WTC11 (cell line): ENCODE measurements around the gene PRKAG2.

ENCODE experiments used
- AFF4 ChIP-seq: sonication (generic); formaldehyde crosslinking; IDR thresholded peaks from 2 replicates; pipeline ENCODE4 v1.8.1; 2023; ENCODE audit warnings: mild to moderate bottlenecking, missing genetic modification reagents, borderline replicate concordance
- CREB1 ChIP-seq: sonication (generic); formaldehyde crosslinking; IDR thresholded peaks from 2 replicates; pipeline ENCODE4 v1.8.0; 2023; ENCODE audit warnings: mild to moderate bottlenecking, missing genetic modification reagents
- CTCF ChIP-seq: fragments of 200-600 bp; IDR thresholded peaks from 2 replicates; pipeline ENCODE4 v1.8.0; 2022; ENCODE audit warnings: antibody characterized with exemption
- FOXK1 ChIP-seq: sonication (generic); formaldehyde crosslinking; IDR thresholded peaks from 2 replicates; pipeline ENCODE4 v1.8.0; 2022; ENCODE audit warnings: mild to moderate bottlenecking, moderate library complexity, missing genetic modification reagents
- NR1H2 ChIP-seq: sonication (generic); formaldehyde crosslinking; IDR thresholded peaks from 2 replicates; pipeline ENCODE4 v1.9.0; 2021; ENCODE audit warnings: mild to moderate bottlenecking, moderate library complexity, missing genetic modification reagents
- SMAD4 ChIP-seq: sonication (generic); formaldehyde crosslinking; IDR thresholded peaks from 2 replicates; pipeline ENCODE4 v1.8.0; 2022; ENCODE audit warnings: mild to moderate bottlenecking, missing genetic modification reagents
- SP1 ChIP-seq: sonication (generic); formaldehyde crosslinking; conservative IDR thresholded peaks from 2 replicates; pipeline ENCODE4 v1.8.1; 2022; ENCODE audit warnings: missing genetic modification reagents
- USF1 ChIP-seq: sonication (generic); formaldehyde crosslinking; IDR thresholded peaks from 2 replicates; pipeline ENCODE4 v1.8.0; 2022; ENCODE audit warnings: mild to moderate bottlenecking, missing genetic modification reagents
- ZNF121 ChIP-seq: sonication (generic); formaldehyde crosslinking; IDR thresholded peaks from 2 replicates; pipeline ENCODE4 v1.8.0; 2023; ENCODE audit warnings: missing genetic modification reagents

GRCh38 chr7:151571471-151571870 lies 305.4 kb downstream of the PRKAG2 start:
- TF ChIP-seq ZNF121 (CRISPR knock-in tag) (no peak), CTCF (no peak), SMAD4 (CRISPR knock-in tag) (no peak), AFF4 (no peak), SP1 (no peak), CREB1 (CRISPR knock-in tag) (no peak), NR1H2 (CRISPR knock-in tag) (no peak), USF1 (CRISPR knock-in tag) (no peak), FOXK1 (no peak)
